Lower leg skin (tissue), 4 donors: ENCODE measurements around the gene PSMD9. TPM values are rescaled to one million over a fixed set of nuclear protein-coding genes. Genes with fewer than 3 reads are reported as not detected.

Experiments used
- DNase-seq, 2 donors: peaks; one replicate each; pipeline ENCODE4 v3.0.0-alpha.2; 2019; ENCODE audit warnings: low spot score in 2 of 2
- H3K4me3 ChIP-seq: fragments of 200-600 bp; sonication (generic); 2 replicates; pipeline ENCODE4 v1.5.1; 2017; ENCODE audit warnings: mild to moderate bottlenecking, low read depth; ENCODE audit not compliant: poor library complexity, severe bottlenecking
- POLR2A ChIP-seq, 2 donors: fragments of 450-650 bp; IDR thresholded peaks; one replicate each; pipeline ENCODE4 v1.6.1; 2016 to 2017; ENCODE audit warnings: antibody characterized with exemption in 2 of 2, mild to moderate bottlenecking in 1 of 2, moderate library complexity in 1 of 2
- WGBS, 2 donors: methylation state at CpG; one replicate each; pipeline ENCODE4 v1.1.5; 2018; 5-methylcytosine and 5-hydroxymethylcytosine counted together
- intact Hi-C: fragments of 100-400 bp; cut with DNase I; formaldehyde crosslinking; loops from one replicate; pipeline ENCODE4 v1.15.0; 2023; ENCODE audit warnings: low total_unique reads
- total RNA-seq, 4 donors: library from RNA; depleted of rRNA; stranded (reverse); fragments of >200 nt; gene quantifications; one replicate each; pipeline ENCODE4 v1.1.0, GENCODE V29; 2016
- TF ChIP-seq, protein P1 (sequence below), 3 donors: fragments of 450-650 bp; IDR thresholded peaks; one replicate each; pipeline ENCODE4 v1.5.1; 2016; ENCODE audit warnings: antibody characterized with exemption in 3 of 3, mild to moderate bottlenecking in 3 of 3, moderate library complexity in 2 of 3

PSMD9 gene
- total RNA-seq, 4 donors from 2014 or later, result 67.9 to 87.5 (median 82.7) TPM

DNA sequence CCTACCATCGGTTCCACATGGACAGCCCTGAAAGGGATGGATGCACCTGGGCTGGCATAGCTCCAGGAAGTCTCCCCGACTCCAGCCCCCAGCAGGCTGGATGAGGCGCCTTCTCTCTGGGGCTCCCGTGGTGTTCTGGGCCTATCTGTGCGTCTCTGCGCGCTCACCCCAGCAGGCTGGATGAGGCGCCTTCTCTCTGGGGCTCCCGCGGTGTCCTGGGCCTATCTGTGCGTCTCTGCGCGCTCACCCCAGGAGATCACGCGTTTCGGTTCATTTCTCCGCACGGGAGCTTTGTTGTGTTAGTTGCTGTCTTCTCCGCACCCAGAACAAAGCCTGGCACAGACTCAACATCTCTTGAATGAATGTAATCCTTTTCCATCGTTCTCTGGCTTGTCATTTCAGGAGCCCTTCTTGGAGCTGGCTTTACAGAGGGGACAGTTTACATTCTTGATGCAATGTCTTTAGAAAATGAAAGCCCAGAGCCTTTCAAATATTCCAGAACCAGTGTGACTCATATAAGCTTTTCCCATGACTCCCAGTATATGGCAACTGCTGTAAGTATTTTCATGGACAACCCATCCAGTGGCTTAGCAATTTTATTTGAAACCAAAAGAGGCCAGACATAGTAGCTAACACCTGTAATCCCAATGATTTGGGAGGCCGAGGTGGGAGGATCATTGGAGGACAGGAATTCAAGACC, 70.1 kb downstream of the PSMD9 start:
- intact Hi-C loops, result no loop called here
- TF ChIP-seq, protein P1, sequence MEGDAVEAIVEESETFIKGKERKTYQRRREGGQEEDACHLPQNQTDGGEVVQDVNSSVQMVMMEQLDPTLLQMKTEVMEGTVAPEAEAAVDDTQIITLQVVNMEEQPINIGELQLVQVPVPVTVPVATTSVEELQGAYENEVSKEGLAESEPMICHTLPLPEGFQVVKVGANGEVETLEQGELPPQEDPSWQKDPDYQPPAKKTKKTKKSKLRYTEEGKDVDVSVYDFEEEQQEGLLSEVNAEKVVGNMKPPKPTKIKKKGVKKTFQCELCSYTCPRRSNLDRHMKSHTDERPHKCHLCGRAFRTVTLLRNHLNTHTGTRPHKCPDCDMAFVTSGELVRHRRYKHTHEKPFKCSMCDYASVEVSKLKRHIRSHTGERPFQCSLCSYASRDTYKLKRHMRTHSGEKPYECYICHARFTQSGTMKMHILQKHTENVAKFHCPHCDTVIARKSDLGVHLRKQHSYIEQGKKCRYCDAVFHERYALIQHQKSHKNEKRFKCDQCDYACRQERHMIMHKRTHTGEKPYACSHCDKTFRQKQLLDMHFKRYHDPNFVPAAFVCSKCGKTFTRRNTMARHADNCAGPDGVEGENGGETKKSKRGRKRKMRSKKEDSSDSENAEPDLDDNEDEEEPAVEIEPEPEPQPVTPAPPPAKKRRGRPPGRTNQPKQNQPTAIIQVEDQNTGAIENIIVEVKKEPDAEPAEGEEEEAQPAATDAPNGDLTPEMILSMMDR (IDR thresholded peaks at IDR 0.05), result no peak
- TF ChIP-seq POLR2A (IDR thresholded peaks at IDR 0.05), result no peak
- DNase-seq, result no peak
- WGBS, 2 donors, result 72 to 78% methylated on average over 21 of the region's 21 CpGs
- no peak overlapping the region for H3K4me3 ChIP-seq

DNA sequence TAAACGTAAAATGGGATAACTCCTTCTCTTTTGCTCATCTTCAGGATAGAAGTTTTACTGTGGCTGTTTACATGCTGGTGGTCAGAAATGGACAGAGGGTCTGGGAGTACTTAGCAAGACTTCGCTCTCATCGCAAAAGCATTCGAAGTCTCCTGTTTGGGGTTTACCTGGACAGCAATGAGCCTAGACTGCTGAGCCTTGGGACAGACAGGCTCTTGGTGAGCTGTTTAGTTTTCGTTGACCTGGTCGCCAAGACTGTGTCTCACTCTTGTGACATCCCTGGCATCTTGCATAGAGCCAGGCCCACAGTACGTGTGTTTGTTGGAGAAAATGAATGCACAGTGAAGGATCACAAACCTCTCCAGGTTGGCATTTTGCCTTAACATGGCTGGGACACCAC, 72.0 kb downstream of the PSMD9 start:
- DNase-seq, result no peak
- TF ChIP-seq POLR2A (IDR thresholded peaks at IDR 0.05), result no peak
- TF ChIP-seq, protein P1 (IDR thresholded peaks at IDR 0.05), result no peak
- WGBS, 2 donors, result 89 to 92% methylated on average over 7 of the region's 7 CpGs
- no peak overlapping the region for H3K4me3 ChIP-seq
- intact Hi-C loops, result no loop called here

DNA sequence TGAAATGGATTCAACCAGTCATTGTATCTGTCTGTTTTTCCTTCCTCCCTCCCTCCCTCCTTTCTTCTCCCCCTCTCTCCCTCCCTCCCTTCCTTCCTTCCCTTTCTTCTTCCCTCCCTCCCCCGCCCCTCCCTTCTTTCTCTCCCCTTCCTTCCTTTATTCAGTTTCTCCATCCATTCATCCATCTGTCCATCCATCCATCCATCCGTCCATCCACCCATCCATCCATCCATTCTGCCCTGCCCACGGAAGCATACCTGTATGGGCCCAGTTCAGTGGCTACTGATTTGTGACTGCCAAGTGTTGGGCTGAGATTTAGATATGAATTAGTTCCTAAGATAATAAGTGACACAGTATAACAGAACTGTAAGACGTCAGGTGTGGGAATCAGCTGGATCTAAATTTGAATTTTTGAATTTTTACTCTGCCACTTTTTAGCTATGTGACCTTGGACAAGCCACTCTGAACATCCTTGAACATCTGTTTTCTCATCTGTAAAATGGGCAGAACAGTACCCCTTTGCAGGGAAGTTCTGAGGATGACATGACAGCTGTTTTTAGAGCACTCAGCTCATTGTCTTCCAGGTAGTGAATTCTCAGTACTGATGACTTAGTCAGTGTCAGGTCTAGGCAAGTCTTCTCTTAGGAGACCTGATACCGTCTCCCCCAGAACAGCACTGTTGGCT, 72.7 kb downstream of the PSMD9 start:
- WGBS, 2 donors, result 87 to 90% methylated on average over 5 of the region's 5 CpGs
- intact Hi-C loops, result no loop called here
- DNase-seq, result no peak
- H3K4me3 ChIP-seq, result no peak overlapping the region
- TF ChIP-seq, protein P1 (IDR thresholded peaks at IDR 0.05), result no peak
- no peak for TF ChIP-seq POLR2A (IDR thresholded peaks at IDR 0.05)

DNA sequence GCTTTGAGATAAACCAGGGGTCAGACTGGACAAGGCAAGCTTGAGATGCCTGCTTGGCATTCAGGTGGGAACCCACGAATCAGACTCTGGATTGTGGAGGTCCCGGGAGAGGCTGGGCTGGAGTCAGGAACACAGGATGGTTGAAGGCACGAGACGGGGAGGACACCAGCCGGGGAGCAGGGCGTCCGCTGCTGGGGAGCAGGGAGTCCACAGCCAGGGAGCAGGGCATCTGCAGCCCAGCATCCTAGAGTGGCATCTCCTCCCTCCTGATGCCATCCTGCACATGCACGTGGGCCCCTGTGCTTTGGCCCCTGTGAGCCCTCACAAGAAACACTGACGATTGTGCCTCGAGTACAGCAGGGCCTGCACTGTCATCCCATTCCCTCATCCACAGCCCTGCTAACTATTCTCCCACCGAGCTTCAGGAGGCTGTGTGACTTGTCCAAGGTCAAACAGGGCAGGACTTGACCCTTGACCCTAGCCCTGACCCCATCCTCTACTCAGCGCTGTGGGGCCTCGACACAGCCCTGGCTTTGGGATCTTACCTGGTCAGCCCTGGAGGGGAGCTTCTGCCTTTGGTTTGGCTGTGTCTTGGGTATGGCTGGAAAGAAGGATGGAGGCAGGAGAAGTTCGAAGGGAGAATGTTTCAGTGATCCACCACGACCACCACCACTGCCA, 74.9 kb downstream of the PSMD9 start:
- TF ChIP-seq, protein P1 (IDR thresholded peaks at IDR 0.05), result no peak
- 88 to 90% methylated on average over 15 of the region's 15 CpGs for WGBS, 2 donors
- DNase-seq, result no peak
- intact Hi-C loops, result no loop called here
- H3K4me3 ChIP-seq, result no peak overlapping the region

DNA sequence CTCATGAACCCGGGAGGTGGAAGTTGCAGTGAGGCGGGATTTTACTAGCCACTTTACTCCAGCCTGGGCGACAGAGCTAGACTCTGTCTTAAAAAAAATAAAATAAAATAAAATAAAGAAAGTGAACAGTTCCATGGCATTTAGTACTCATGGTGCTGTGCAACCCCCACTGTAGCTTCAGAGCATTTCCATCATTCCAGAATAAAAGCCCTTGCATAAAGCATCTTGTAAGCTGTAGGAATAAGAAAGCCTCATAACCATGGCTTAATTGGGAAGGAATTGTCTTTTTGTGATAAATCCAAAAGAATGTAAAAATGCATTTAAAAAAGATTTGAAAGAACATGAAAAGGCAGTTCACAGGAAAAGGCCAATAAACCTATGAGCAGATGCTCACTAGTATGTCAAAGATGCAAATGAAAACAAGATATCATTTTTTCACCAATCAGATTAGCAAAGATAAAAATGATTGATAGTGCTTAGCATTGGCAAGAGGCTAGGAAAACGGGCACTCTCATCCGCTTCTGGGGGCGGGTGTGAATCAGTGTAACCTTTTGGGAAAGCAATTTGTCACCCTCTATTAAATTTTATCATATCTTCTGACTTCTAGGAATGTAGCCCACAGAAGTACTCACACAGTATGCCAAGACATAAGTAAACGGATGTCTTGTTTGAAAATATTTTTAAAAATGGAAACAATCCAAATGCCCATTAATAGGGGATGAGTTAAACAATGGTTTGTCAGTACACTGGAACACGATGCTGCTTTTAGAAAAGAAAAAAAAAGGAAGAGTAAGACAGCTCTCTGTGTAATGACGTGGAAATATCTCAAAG, 76.4 kb downstream of the PSMD9 start:
- TF ChIP-seq, protein P1 (IDR thresholded peaks at IDR 0.05), result no peak
- TF ChIP-seq POLR2A (IDR thresholded peaks at IDR 0.05), result no peak
- intact Hi-C loops, result no loop called here
- H3K4me3 ChIP-seq, result no peak overlapping the region
- 42 to 43% methylated on average over 9 of the region's 9 CpGs for WGBS, 2 donors
- DNase-seq, result no peak
